ENCODE data around the gene ITGA8.
A peak's percentile ranks its signal among the peaks of the same experiment; 100 is the strongest.
"Not testable (repeated sequence)": the region's sequence is repeated elsewhere in the genome, so short reads cannot be mapped to it uniquely, and the experiment has no call there.

ITGA8 gene

GRCh38 chr10:15605740-15606369 is 113.9 kb downstream of the ITGA8 start:
- DNase-seq: no peak

- DNase-seq: no peak
Measured at GRCh38 chr10:15603446-15604011, 116.2 kb downstream of the ITGA8 start.

- no peak for DNase-seq
Measured at GRCh38 chr10:15601819-15602218, 117.9 kb downstream of the ITGA8 start.

- DNase-seq: no peak
Measured at GRCh38 chr10:15595260-15595659, 124.5 kb downstream of the ITGA8 start.

GRCh38 chr10:15591937-15592336 is 127.8 kb downstream of the ITGA8 start:
- DNase-seq: no peak

- no peak for DNase-seq
Measured at GRCh38 chr10:15591431-15591830, 128.3 kb downstream of the ITGA8 start.

GRCh38 chr10:15588635-15589508 is 130.8 kb downstream of the ITGA8 start:
- DNase-seq: no peak

GRCh38 chr10:15588151-15588550 is 131.6 kb downstream of the ITGA8 start:
- no peak for DNase-seq

GRCh38 chr10:15587271-15587670 is 132.5 kb downstream of the ITGA8 start:
- no peak for DNase-seq

GRCh38 chr10:15585303-15585715 is 134.4 kb downstream of the ITGA8 start:
- DNase-seq: peak; percentile 11 to 17

GRCh38 chr10:15582972-15583371 is 136.8 kb downstream of the ITGA8 start:
- not testable (repeated sequence) for DNase-seq

- DNase-seq: no peak
Measured at GRCh38 chr10:15579605-15580004, 140.1 kb downstream of the ITGA8 start.

- DNase-seq: no peak
Measured at GRCh38 chr10:15572531-15573045, 147.1 kb downstream of the ITGA8 start.

GRCh38 chr10:15571575-15571974 is 148.1 kb downstream of the ITGA8 start:
- no peak for DNase-seq

- DNase-seq: no peak
Measured at GRCh38 chr10:15570738-15571339, 148.9 kb downstream of the ITGA8 start.

- no peak for DNase-seq
Measured at GRCh38 chr10:15567952-15568351, 151.8 kb downstream of the ITGA8 start.

GRCh38 chr10:15563246-15563645 is 156.5 kb downstream of the ITGA8 start:
- DNase-seq: no peak

GRCh38 chr10:15562578-15562977 is 157.1 kb downstream of the ITGA8 start:
- DNase-seq: no peak

GRCh38 chr10:15562116-15562515 is 157.6 kb downstream of the ITGA8 start:
- DNase-seq: no peak

- DNase-seq: no peak
Measured at GRCh38 chr10:15558136-15558535, 161.6 kb downstream of the ITGA8 start.

GRCh38 chr10:15557168-15557567 is 162.6 kb downstream of the ITGA8 start:
- DNase-seq: not testable (repeated sequence)

- no peak for DNase-seq
Measured at GRCh38 chr10:15550950-15551349, 168.8 kb downstream of the ITGA8 start.

- DNase-seq: no peak
Measured at GRCh38 chr10:15548331-15548730, 171.4 kb downstream of the ITGA8 start.
